NCI-H2107 treated with DMSO at 0.1 percent for 48 hours (cell line): ENCODE measurements around the gene KMT2D.

ENCODE experiments used
- DNase-seq: peaks from one replicate; lab custom pipeline; 2025; ENCODE audit not compliant: unreplicated experiment; lab: John Stamatoyannopoulos, UW

The KMT2D gene

GRCh38 chr12:49060237-49061156 is at the start of gene KMT2D:
KMT2D (minus strand) TSS chr12:49060794; CDS start chr12:49055324, 5,470 bp downstream.
- peak; percentile 90 for DNase-seq

GRCh38 chr12:49109641-49110463 is 49.3 kb upstream of the KMT2D start:
- DNase-seq: no peak

GRCh38 chr12:49108958-49109404 is 48.4 kb upstream of the KMT2D start:
- no peak for DNase-seq

- DNase-seq: no peak
Measured at GRCh38 chr12:49105504-49106084, 45.0 kb upstream of the KMT2D start.

GRCh38 chr12:49104822-49105221 is 44.2 kb upstream of the KMT2D start:
- no peak for DNase-seq

GRCh38 chr12:49100380-49100779 is 39.8 kb upstream of the KMT2D start:
- no peak for DNase-seq

GRCh38 chr12:49098703-49099102 is 38.1 kb upstream of the KMT2D start:
- no peak for DNase-seq

GRCh38 chr12:49098035-49098451 is 37.4 kb upstream of the KMT2D start:
- no peak for DNase-seq

GRCh38 chr12:49097381-49097780 is 36.8 kb upstream of the KMT2D start:
- no peak for DNase-seq

GRCh38 chr12:49094975-49095365 is 34.4 kb upstream of the KMT2D start:
- DNase-seq: no peak

GRCh38 chr12:49094160-49094974 is 33.8 kb upstream of the KMT2D start, which contains the start of gene DHH:
DHH (minus strand) TSS chr12:49094801; CDS start chr12:49094512, 289 bp downstream.
- peak; percentile 54 for DNase-seq

GRCh38 chr12:49093792-49094159 is 33.2 kb upstream of the KMT2D start:
- DNase-seq: no peak

- DNase-seq: no peak
Measured at GRCh38 chr12:49092816-49093406, 32.3 kb upstream of the KMT2D start.

GRCh38 chr12:49092086-49092815 is 31.7 kb upstream of the KMT2D start:
- peak; percentile 37 for DNase-seq

- DNase-seq: no peak
Measured at GRCh38 chr12:49091836-49092085, 31.2 kb upstream of the KMT2D start.

- DNase-seq: no peak
Measured at GRCh38 chr12:49091056-49091835, 30.7 kb upstream of the KMT2D start.

GRCh38 chr12:49089821-49090773 is 29.5 kb upstream of the KMT2D start:
- no peak for DNase-seq

- no peak for DNase-seq
Measured at GRCh38 chr12:49088932-49089330, 28.3 kb upstream of the KMT2D start.
